ENCODE results near the gene TPM1. TPM values are rescaled to one million over a fixed set of nuclear protein-coding genes. Genes with fewer than 3 reads are reported as not detected.

The TPM1 gene
- total RNA-seq, 1 experiment from 2014 or later: 421 TPM

GRCh38 chr15:63037976-63038720, 4.4 kb upstream of the TPM1 start (continued):
- TF ChIP-seq ZNF232 (CRISPR knock-in tag; IDR thresholded peaks at IDR 0.05) (no peak), CREB1 (CRISPR knock-in tag; IDR thresholded peaks at IDR 0.05) (no peak), STAT6 (CRISPR knock-in tag; conservative IDR thresholded peaks at IDR 0.05; ENCODE audit: low read depth) (no peak), ZNF263 (CRISPR knock-in tag; IDR thresholded peaks at IDR 0.05; ENCODE audit: low read depth) (no peak), ZNF416 (CRISPR knock-in tag; IDR thresholded peaks at IDR 0.05) (no peak), NFATC4 (CRISPR knock-in tag; IDR thresholded peaks at IDR 0.05) (no peak)
- TF ChIP-seq, protein P1, sequence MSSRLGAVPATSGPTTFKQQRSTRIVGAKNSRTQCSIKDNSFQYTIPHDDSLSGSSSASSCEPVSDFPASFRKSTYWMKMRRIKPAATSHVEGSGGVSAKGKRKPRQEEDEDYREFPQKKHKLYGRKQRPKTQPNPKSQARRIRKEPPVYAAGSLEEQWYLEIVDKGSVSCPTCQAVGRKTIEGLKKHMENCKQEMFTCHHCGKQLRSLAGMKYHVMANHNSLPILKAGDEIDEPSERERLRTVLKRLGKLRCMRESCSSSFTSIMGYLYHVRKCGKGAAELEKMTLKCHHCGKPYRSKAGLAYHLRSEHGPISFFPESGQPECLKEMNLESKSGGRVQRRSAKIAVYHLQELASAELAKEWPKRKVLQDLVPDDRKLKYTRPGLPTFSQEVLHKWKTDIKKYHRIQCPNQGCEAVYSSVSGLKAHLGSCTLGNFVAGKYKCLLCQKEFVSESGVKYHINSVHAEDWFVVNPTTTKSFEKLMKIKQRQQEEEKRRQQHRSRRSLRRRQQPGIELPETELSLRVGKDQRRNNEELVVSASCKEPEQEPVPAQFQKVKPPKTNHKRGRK (CRISPR knock-in tag; IDR thresholded peaks at IDR 0.05; ENCODE audit: borderline replicate concordance): no peak

GRCh38 chr15:63038926-63039673, 3.4 kb upstream of the TPM1 start:
- H3K4me3 Mint-ChIP-seq: no peak overlapping the region

DNA sequence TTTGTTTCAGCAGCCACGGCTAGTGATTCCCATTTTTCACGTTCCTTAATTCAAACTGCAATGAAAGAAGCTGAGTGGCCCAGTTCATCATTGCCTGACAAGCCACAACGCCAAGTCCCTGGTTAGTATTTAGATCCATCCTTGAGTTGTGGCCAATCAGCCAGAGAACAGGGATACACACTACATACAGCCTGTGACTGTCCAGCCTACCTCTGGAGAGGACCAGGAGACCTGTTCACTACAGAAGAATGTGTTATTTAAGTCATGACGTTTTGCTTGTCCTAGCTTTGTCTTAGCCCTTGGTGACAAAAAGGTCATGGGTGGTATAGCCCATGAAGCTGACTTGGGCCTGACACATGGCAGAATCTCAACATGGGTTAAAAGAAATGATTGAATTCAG, 2.7 kb upstream of the TPM1 start:
- ATAC-seq (no peak), DNase-seq (ENCODE audit: low spot score) (no peak)
- Mint-ChIP-seq H3K36me3 (peaks cover 15% of the 10 kb centered on the region), H3K27ac (no peak overlapping the region), H3K9me3 (peaks cover 7% of the 10 kb centered on the region), H3K4me3 (no peak overlapping the region), H3K4me1 (peaks cover 44% of the 10 kb centered on the region), H3K27me3 (ENCODE audit: low read depth) (peaks cover 7% of the 10 kb centered on the region)
- ChIA-PET CTCF (interaction anchor here (1.0 to 4.3 kb wide), 2 partner anchors 8 to 192 kb away, joined by 3 to 27 read pairs; no protein-coding TSS in a partner anchor), POLR2A (interaction anchor here (1.5 to 1.7 kb wide), 2 partner anchors 8 to 20 kb away, joined by 3 to 9 read pairs; no protein-coding TSS in a partner anchor)
- TF ChIP-seq SP1 (CRISPR knock-in tag; conservative IDR thresholded peaks at IDR 0.05) (no peak), TP53 (CRISPR knock-in tag; IDR thresholded peaks at IDR 0.05) (no peak), AFF4 (CRISPR knock-in tag; IDR thresholded peaks at IDR 0.05; ENCODE audit: borderline replicate concordance) (no peak), ZBTB43 (CRISPR knock-in tag; IDR thresholded peaks at IDR 0.05) (no peak), SMAD4 (CRISPR knock-in tag; IDR thresholded peaks at IDR 0.05) (no peak), NFYB (CRISPR knock-in tag; conservative IDR thresholded peaks at IDR 0.05; ENCODE audit: low read depth) (no peak)

More at GRCh38 chr15:63038926-63039673, 3.4 kb upstream of the TPM1 start:
- peaks cover 38% of the 10 kb centered on the region for H3K4me1 Mint-ChIP-seq
- peaks cover 7% of the 10 kb centered on the region for H3K9me3 Mint-ChIP-seq
- no peak for TF ChIP-seq USF2 (CRISPR knock-in tag; IDR thresholded peaks at IDR 0.05)
- no peak for TF ChIP-seq ATF2 (CRISPR knock-in tag; IDR thresholded peaks at IDR 0.05; ENCODE audit: borderline replicate concordance, low read depth)
- TF ChIP-seq ZNF396 (CRISPR knock-in tag; IDR thresholded peaks at IDR 0.05; ENCODE audit: borderline replicate concordance): no peak
- TF ChIP-seq ZBTB21 (CRISPR knock-in tag; IDR thresholded peaks at IDR 0.05; ENCODE audit: borderline replicate concordance): no peak
- DNase-seq (ENCODE audit: low spot score) (no peak), ATAC-seq (no peak)
- ChIA-PET CTCF (interaction anchor here (0.8 to 4.3 kb wide), 3 partner anchors 9 to 257 kb away, joined by 3 to 27 read pairs (median 3); no protein-coding TSS in a partner anchor), POLR2A (interaction anchor here (0.6 to 1.7 kb wide), 3 partner anchors 9 to 385 kb away, joined by 3 to 9 read pairs (median 3); no protein-coding TSS in a partner anchor)
- H3K27me3 Mint-ChIP-seq (ENCODE audit: low read depth): peaks cover 7% of the 10 kb centered on the region
- no peak overlapping the region for H3K27ac Mint-ChIP-seq
- peaks cover 9% of the 10 kb centered on the region for H3K36me3 Mint-ChIP-seq
